ENCODE measurements around the gene AKT3.

GRCh38 chr1:243706563-243706962 is 143.5 kb downstream of the AKT3 start:
- TF ChIP-seq CTCF (conservative IDR thresholded peaks at IDR 0.05) (no peak), ZFX (IDR thresholded peaks at IDR 0.05) (no peak)

Measured in C4-2B (cell line).